NCI-H146 treated with DMSO at 0.1 percent for 48 hours (cell line): ENCODE measurements around the gene UHMK1.
A peak's percentile ranks its signal among the peaks of the same experiment; 100 is the strongest.
"Not testable (repeated sequence)": the region's sequence is repeated elsewhere in the genome, so short reads cannot be mapped to it uniquely, and the experiment has no call there.

Experiments used
- DNase-seq: peaks from one replicate; lab custom pipeline; 2025; ENCODE audit not compliant: unreplicated experiment; lab: John Stamatoyannopoulos, UW

The UHMK1 gene

GRCh38 chr1:162564762-162565218 lies 67.2 kb downstream of the UHMK1 start:
- no peak for DNase-seq

GRCh38 chr1:162565460-162565859 lies 67.8 kb downstream of the UHMK1 start:
- DNase-seq = no peak

GRCh38 chr1:162566870-162567269 lies 69.3 kb downstream of the UHMK1 start:
- DNase-seq = no peak

GRCh38 chr1:162568802-162569201 lies 71.2 kb downstream of the UHMK1 start:
- DNase-seq = no peak

GRCh38 chr1:162570718-162571117 lies 73.1 kb downstream of the UHMK1 start:
- DNase-seq = no peak

- DNase-seq = not testable (repeated sequence)
Observed at GRCh38 chr1:162571121-162571520, 73.5 kb downstream of the UHMK1 start.

- peak; percentile 30 for DNase-seq
Observed at GRCh38 chr1:162571696-162572095, 74.1 kb downstream of the UHMK1 start.

GRCh38 chr1:162573136-162573535 lies 75.5 kb downstream of the UHMK1 start:
- no peak for DNase-seq

GRCh38 chr1:162578071-162578700 lies 80.6 kb downstream of the UHMK1 start:
- DNase-seq = no peak

GRCh38 chr1:162578936-162579335 lies 81.3 kb downstream of the UHMK1 start:
- DNase-seq = no peak
